Thyroid gland (tissue), 4 donors: ENCODE data around the gene CCDC187. TPM values are rescaled to one million over a fixed set of nuclear protein-coding genes. Genes with fewer than 3 reads are reported as not detected.

Source experiments
- DNase-seq, 2 donors: peaks; one replicate each; pipeline ENCODE4 v3.0.0-alpha.2; 2019
- H3K27ac ChIP-seq, 3 donors: fragments of 200-600 bp; sonication (generic); 1 replicate in 2 of 3; 2 replicates in 1 of 3; pipeline ENCODE4 v1.5.1; 2016 to 2019; ENCODE audit warnings: mild to moderate bottlenecking in 1 of 3, moderate library complexity in 1 of 3
- H3K27me3 ChIP-seq: fragments of 200-600 bp; sonication (generic); one replicate; pipeline ENCODE4 v1.5.1; 2019
- H3K36me3 ChIP-seq, 2 donors: fragments of 200-600 bp; sonication (generic); one replicate each; pipeline ENCODE4 v1.5.1; 2016 to 2019
- H3K4me1 ChIP-seq, 2 donors: fragments of 200-600 bp; sonication (generic); one replicate each; pipeline ENCODE4 v1.5.1; 2017 to 2019
- H3K4me3 ChIP-seq, 3 donors: fragments of 200-600 bp; sonication (generic); replicated peaks in 1 of 3; 1 replicate in 2 of 3; 2 replicates in 1 of 3; pipeline ENCODE4 v1.5.1; 2016; ENCODE audit warnings: mild to moderate bottlenecking in 1 of 3
- H3K9me3 ChIP-seq: fragments of 200-600 bp; sonication (generic); one replicate; pipeline ENCODE4 v1.5.1; 2017
- CTCF ChIP-seq, 6 experiments: fragments of 200-600 bp in 3 of 6; fragments of 450-650 bp in 3 of 6; sonication (generic) in 3 of 6; IDR thresholded peaks; one replicate each; pipeline ENCODE4 v1.5.1; 2016 to 2019; ENCODE audit warnings: antibody characterized with exemption in 6 of 6, mild to moderate bottlenecking in 2 of 6, inconsistent platforms in 1 of 6, moderate library complexity in 1 of 6
- POLR2A ChIP-seq, 2 donors: fragments of 450-650 bp; IDR thresholded peaks; one replicate each; pipeline ENCODE4 v1.6.1; 2017; ENCODE audit warnings: antibody characterized with exemption in 2 of 2, mild to moderate bottlenecking in 2 of 2, moderate library complexity in 1 of 2
- WGBS, 2 donors: methylation state at CpG; one replicate each; pipeline ENCODE4 v1.1.5; 2017; 5-methylcytosine and 5-hydroxymethylcytosine counted together
- intact Hi-C: fragments of 100-400 bp; cut with DNase I; formaldehyde crosslinking; loops from one replicate; pipeline ENCODE4 v1.15.1; 2023
- total RNA-seq, 4 donors: library from RNA; depleted of rRNA; stranded (reverse); fragments of >200 nt; gene quantifications; one replicate each; pipeline ENCODE4 v1.2.3, GENCODE V29; 2016

CCDC187 gene
- total RNA-seq, 4 donors from 2014 or later: 5.2 to 9.1 (median 6.2) TPM

GRCh38 chr9:136262671-136263178 is 41.2 kb downstream of the CCDC187 start:
- Histone ChIP-seq H3K36me3 (no peaks in the 10 kb centered on the region), H3K4me1 (peaks cover 4 to 8% of the 10 kb centered on the region in 2 donors), H3K27ac (no peak overlapping the region), H3K4me3 (no peak overlapping the region), H3K9me3 (no peaks in the 10 kb centered on the region), H3K27me3 (no peaks in the 10 kb centered on the region)
- TF ChIP-seq CTCF (IDR thresholded peaks at IDR 0.05): no peak
- no peak for TF ChIP-seq POLR2A (IDR thresholded peaks at IDR 0.05)
- 88 to 98% methylated on average over 4 to 6 of the region's 6 CpGs for WGBS, 2 donors
- DNase-seq: no peak
- intact Hi-C loops: no loop called here

GRCh38 chr9:136261686-136262430 is 42.0 kb downstream of the CCDC187 start:
- H3K27me3 ChIP-seq: no peaks in the 10 kb centered on the region
- H3K27ac ChIP-seq: no peak overlapping the region
- no peaks in the 10 kb centered on the region for H3K36me3 ChIP-seq
- no peaks in the 10 kb centered on the region for H3K9me3 ChIP-seq
- no peak for TF ChIP-seq CTCF (IDR thresholded peaks at IDR 0.05)
- TF ChIP-seq POLR2A (IDR thresholded peaks at IDR 0.05): no peak
- H3K4me3 ChIP-seq: no peak overlapping the region
- DNase-seq: no peak
- no peaks in the 10 kb centered on the region for H3K4me1 ChIP-seq
- intact Hi-C loops: no loop called here
- WGBS, 2 donors: 84 to 91% methylated on average over 6 to 9 of the region's 28 CpGs

GRCh38 chr9:136260936-136261472 is 42.9 kb downstream of the CCDC187 start:
- Histone ChIP-seq H3K36me3 (no peaks in the 10 kb centered on the region), H3K4me1 (no peaks in the 10 kb centered on the region), H3K9me3 (no peaks in the 10 kb centered on the region), H3K27me3 (no peaks in the 10 kb centered on the region), H3K27ac (no peak overlapping the region), H3K4me3 (no peak overlapping the region)
- intact Hi-C loops: no loop called here
- 86 to 94% methylated on average over 20 of the region's 20 CpGs for WGBS, 2 donors
- TF ChIP-seq POLR2A (IDR thresholded peaks at IDR 0.05) (no peak), CTCF (IDR thresholded peaks at IDR 0.05) (no peak)
- DNase-seq: no peak

- Histone ChIP-seq H3K9me3 (no peaks in the 10 kb centered on the region), H3K36me3 (no peaks in the 10 kb centered on the region), H3K27ac (no peak overlapping the region), H3K27me3 (no peaks in the 10 kb centered on the region), H3K4me1 (no peaks in the 10 kb centered on the region), H3K4me3 (no peak overlapping the region)
- intact Hi-C loops: no loop called here
- no peak for DNase-seq
- WGBS, 2 donors: 92 to 96% methylated on average over 7 to 9 of the region's 10 CpGs
- no peak for TF ChIP-seq CTCF (IDR thresholded peaks at IDR 0.05)
- TF ChIP-seq POLR2A (IDR thresholded peaks at IDR 0.05): no peak
These were observed 43.4 kb downstream of the CCDC187 start for GRCh38 chr9:136260521-136260920.

- no peak overlapping the region for H3K4me3 ChIP-seq
- H3K27me3 ChIP-seq: no peaks in the 10 kb centered on the region
- H3K4me1 ChIP-seq: no peaks in the 10 kb centered on the region
- intact Hi-C loops: no loop called here
- H3K36me3 ChIP-seq: no peaks in the 10 kb centered on the region
- no peak for TF ChIP-seq CTCF (IDR thresholded peaks at IDR 0.05)
- TF ChIP-seq POLR2A (IDR thresholded peaks at IDR 0.05): no peak
- DNase-seq: no peak
- no peaks in the 10 kb centered on the region for H3K9me3 ChIP-seq
- no peak overlapping the region for H3K27ac ChIP-seq
- 89% methylated on average over 5 to 7 of the region's 17 CpGs for WGBS, 2 donors
These were observed 44.1 kb downstream of the CCDC187 start for GRCh38 chr9:136259836-136260235.
